Peyer's patch (tissue), 4 donors: ENCODE data around the gene SLC25A27.

Source experiments
- POLR2A ChIP-seq, 2 donors: fragments of 450-650 bp; IDR thresholded peaks; one replicate each; pipeline ENCODE4 v1.5.1; 2017; ENCODE audit warnings: antibody characterized with exemption in 2 of 2, mild to moderate bottlenecking in 2 of 2, moderate library complexity in 2 of 2
- TF ChIP-seq, protein P1 (sequence below), 6 experiments: fragments of 450-650 bp in 4 of 6; fragments of 200-600 bp in 2 of 6; sonication (generic) in 1 of 6; IDR thresholded peaks; one replicate each; pipeline ENCODE4 v1.5.1; 2017 to 2019; ENCODE audit warnings: antibody characterized with exemption in 6 of 6, mild to moderate bottlenecking in 3 of 6, moderate library complexity in 1 of 6

DNA sequence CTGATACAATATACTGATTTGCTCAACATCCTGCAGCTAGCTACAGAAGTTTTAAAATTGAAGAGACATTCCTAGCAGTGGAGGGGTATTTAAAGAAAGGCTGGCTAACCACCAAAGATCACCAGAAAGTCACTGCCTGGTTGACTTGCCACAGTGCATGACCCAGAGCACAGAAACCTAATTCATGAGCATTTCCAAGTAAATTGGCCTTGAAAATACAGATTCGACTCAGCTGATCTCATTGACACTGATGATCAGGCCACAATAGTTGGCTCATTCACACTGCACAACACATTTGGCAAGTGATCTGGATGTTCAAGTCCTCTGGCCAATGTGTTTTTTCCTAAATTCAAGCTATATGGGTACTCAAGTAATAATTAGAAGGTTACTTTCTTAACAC lies 21.6 kb downstream of the SLC25A27 start:
- no peak for TF ChIP-seq POLR2A (IDR thresholded peaks at IDR 0.05)
- TF ChIP-seq, protein P1, sequence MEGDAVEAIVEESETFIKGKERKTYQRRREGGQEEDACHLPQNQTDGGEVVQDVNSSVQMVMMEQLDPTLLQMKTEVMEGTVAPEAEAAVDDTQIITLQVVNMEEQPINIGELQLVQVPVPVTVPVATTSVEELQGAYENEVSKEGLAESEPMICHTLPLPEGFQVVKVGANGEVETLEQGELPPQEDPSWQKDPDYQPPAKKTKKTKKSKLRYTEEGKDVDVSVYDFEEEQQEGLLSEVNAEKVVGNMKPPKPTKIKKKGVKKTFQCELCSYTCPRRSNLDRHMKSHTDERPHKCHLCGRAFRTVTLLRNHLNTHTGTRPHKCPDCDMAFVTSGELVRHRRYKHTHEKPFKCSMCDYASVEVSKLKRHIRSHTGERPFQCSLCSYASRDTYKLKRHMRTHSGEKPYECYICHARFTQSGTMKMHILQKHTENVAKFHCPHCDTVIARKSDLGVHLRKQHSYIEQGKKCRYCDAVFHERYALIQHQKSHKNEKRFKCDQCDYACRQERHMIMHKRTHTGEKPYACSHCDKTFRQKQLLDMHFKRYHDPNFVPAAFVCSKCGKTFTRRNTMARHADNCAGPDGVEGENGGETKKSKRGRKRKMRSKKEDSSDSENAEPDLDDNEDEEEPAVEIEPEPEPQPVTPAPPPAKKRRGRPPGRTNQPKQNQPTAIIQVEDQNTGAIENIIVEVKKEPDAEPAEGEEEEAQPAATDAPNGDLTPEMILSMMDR (IDR thresholded peaks at IDR 0.05) = no peak
